GM18867 (cell line): Measurements from ENCODE around the gene NXPH1.

Experiments used
- ATAC-seq: cut with Tn5 transposase; IDR thresholded peaks from one replicate; pipeline ENCODE4 v1.9.1; 2021; ENCODE audit warnings: mild to moderate bottlenecking, moderate library complexity; ENCODE audit not compliant: unreplicated experiment

NXPH1 gene

GRCh38 chr7:8590225-8590624 lies 156.8 kb downstream of the NXPH1 start:
- no peak for ATAC-seq

- ATAC-seq = no peak
These were observed 157.4 kb downstream of the NXPH1 start for GRCh38 chr7:8590791-8591190.

- ATAC-seq = no peak
These were observed 157.9 kb downstream of the NXPH1 start for GRCh38 chr7:8591289-8591688.

- ATAC-seq = no peak
These were observed 158.8 kb downstream of the NXPH1 start for GRCh38 chr7:8592167-8592566.

GRCh38 chr7:8594115-8594514 lies 160.7 kb downstream of the NXPH1 start:
- peak; percentile 49 for ATAC-seq

- ATAC-seq = no peak
These were observed 164.2 kb downstream of the NXPH1 start for GRCh38 chr7:8597565-8597964.

- ATAC-seq = no peak
These were observed 167.7 kb downstream of the NXPH1 start for GRCh38 chr7:8601121-8601520.

GRCh38 chr7:8605221-8605620 lies 171.8 kb downstream of the NXPH1 start:
- ATAC-seq = no peak

- ATAC-seq = no peak
These were observed 179.2 kb downstream of the NXPH1 start for GRCh38 chr7:8612584-8612983.

- no peak for ATAC-seq
These were observed 179.8 kb downstream of the NXPH1 start for GRCh38 chr7:8613191-8613590.

- no peak for ATAC-seq
These were observed 181.6 kb downstream of the NXPH1 start for GRCh38 chr7:8615019-8615418.

GRCh38 chr7:8618441-8619070 lies 185.1 kb downstream of the NXPH1 start:
- no peak for ATAC-seq

GRCh38 chr7:8620169-8620568 lies 186.8 kb downstream of the NXPH1 start:
- no peak for ATAC-seq

- no peak for ATAC-seq
These were observed 192.2 kb downstream of the NXPH1 start for GRCh38 chr7:8625612-8626011.

- ATAC-seq = no peak
These were observed 193.9 kb downstream of the NXPH1 start for GRCh38 chr7:8627325-8627724.

GRCh38 chr7:8628656-8629055 lies 195.2 kb downstream of the NXPH1 start:
- no peak for ATAC-seq

GRCh38 chr7:8629504-8629903 lies 196.1 kb downstream of the NXPH1 start:
- ATAC-seq = no peak

GRCh38 chr7:8637322-8637721 lies 203.9 kb downstream of the NXPH1 start:
- no peak for ATAC-seq

GRCh38 chr7:8638076-8638475 lies 204.7 kb downstream of the NXPH1 start:
- no peak for ATAC-seq

GRCh38 chr7:8639668-8640067 lies 206.3 kb downstream of the NXPH1 start:
- ATAC-seq = no peak

- ATAC-seq = no peak
These were observed 207.3 kb downstream of the NXPH1 start for GRCh38 chr7:8640671-8641070.

GRCh38 chr7:8668627-8669500 lies 235.5 kb downstream of the NXPH1 start:
- ATAC-seq = no peak
